GM23248 (cell line): ENCODE measurements around the gene ZNF383.

Source experiments
- EZH2 ChIP-seq: fragments of 200-600 bp; sonication (generic); IDR thresholded peaks from 2 replicates; pipeline ENCODE4 v1.6.1; 2018; ENCODE audit warnings: antibody characterized with exemption, mild to moderate bottlenecking; ENCODE audit not compliant: insufficient read depth, poor library complexity, severe bottlenecking
- EZH2phosphoT487 ChIP-seq: fragments of 200-600 bp; sonication (generic); IDR thresholded peaks from 2 replicates; pipeline ENCODE4 v1.6.1; 2018; ENCODE audit warnings: antibody characterized with exemption, moderate library complexity, mild to moderate bottlenecking, low read depth; ENCODE audit not compliant: insufficient read depth

DNA sequence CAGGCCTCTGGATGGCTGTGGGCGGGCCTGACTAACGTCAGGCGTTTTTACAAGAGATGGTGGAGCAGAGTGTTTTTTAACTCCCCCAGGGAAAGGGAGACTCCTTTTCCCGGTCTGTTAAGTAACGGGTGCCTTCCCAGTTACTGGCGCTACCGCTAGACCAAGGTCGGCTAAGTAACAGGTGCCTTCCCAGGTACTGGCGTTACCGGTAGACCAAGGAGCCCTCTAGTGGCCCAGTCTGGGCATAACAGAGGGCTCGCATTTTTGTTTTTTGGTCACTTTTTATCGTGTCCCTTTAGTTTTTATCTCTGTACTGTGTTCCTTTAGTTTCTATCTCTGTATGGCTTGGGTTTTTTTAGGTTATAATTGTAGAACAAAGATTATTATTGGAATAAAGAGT is 10.0 kb downstream of the ZNF383 start:
- no peak for TF ChIP-seq EZH2
- no peak for TF ChIP-seq EZH2phosphoT487
